Activated T-helper 1 cell treated with Interleukin-2 at 50 U/mL for 16 hours (primary cell): Measurements from ENCODE around the gene ITGB1.

Experiments
- DNase-seq: peaks from one replicate; pipeline ENCODE4 v3.0.0-alpha.2; 2020; ENCODE audit warnings: low read depth

ITGB1 gene

GRCh38 chr10:32955790-32956189, 2.2 kb downstream of the ITGB1 start:
- no peak for DNase-seq

GRCh38 chr10:32955299-32955772, 2.7 kb downstream of the ITGB1 start:
- DNase-seq = no peak

- no peak for DNase-seq
Measured at GRCh38 chr10:32954545-32955298, 3.3 kb downstream of the ITGB1 start.

- DNase-seq = no peak
Measured at GRCh38 chr10:32954080-32954479, 4.0 kb downstream of the ITGB1 start.

GRCh38 chr10:32953277-32953927, 4.6 kb downstream of the ITGB1 start:
- DNase-seq = no peak

GRCh38 chr10:32952541-32953276, 5.3 kb downstream of the ITGB1 start:
- DNase-seq = no peak

- DNase-seq = no peak
Measured at GRCh38 chr10:32952094-32952493, 5.9 kb downstream of the ITGB1 start.

GRCh38 chr10:32951111-32951510, 6.9 kb downstream of the ITGB1 start:
- DNase-seq = no peak

- DNase-seq = no peak
Measured at GRCh38 chr10:32950591-32951108, 7.4 kb downstream of the ITGB1 start.

GRCh38 chr10:32949221-32949678, 8.8 kb downstream of the ITGB1 start:
- no peak for DNase-seq

- DNase-seq = no peak
Measured at GRCh38 chr10:32948451-32948850, 9.6 kb downstream of the ITGB1 start.

GRCh38 chr10:32947586-32947985, 10.4 kb downstream of the ITGB1 start:
- DNase-seq = no peak

- DNase-seq = no peak
Measured at GRCh38 chr10:32946108-32946507, 11.9 kb downstream of the ITGB1 start.

GRCh38 chr10:32943854-32944661, 14.0 kb downstream of the ITGB1 start:
- no peak for DNase-seq

- DNase-seq = no peak
Measured at GRCh38 chr10:32943395-32943794, 14.6 kb downstream of the ITGB1 start.

- no peak for DNase-seq
Measured at GRCh38 chr10:32942081-32942480, 15.9 kb downstream of the ITGB1 start.

GRCh38 chr10:32941357-32941756, 16.7 kb downstream of the ITGB1 start:
- no peak for DNase-seq

GRCh38 chr10:32940321-32941301, 17.4 kb downstream of the ITGB1 start:
- no peak for DNase-seq

- no peak for DNase-seq
Measured at GRCh38 chr10:32939296-32940111, 18.5 kb downstream of the ITGB1 start.
